ENCODE measurements around the gene BMERB1. TPM values are rescaled to one million over a fixed set of nuclear protein-coding genes. Genes with fewer than 3 reads are reported as not detected.

Gene BMERB1
- total and polyA plus RNA-seq, 9 of the 15 experiments (the other 6 are each of a cell fraction or from before 2014, with no cell fraction given) = 0.29 to 2.9 (median 0.94) TPM

DNA sequence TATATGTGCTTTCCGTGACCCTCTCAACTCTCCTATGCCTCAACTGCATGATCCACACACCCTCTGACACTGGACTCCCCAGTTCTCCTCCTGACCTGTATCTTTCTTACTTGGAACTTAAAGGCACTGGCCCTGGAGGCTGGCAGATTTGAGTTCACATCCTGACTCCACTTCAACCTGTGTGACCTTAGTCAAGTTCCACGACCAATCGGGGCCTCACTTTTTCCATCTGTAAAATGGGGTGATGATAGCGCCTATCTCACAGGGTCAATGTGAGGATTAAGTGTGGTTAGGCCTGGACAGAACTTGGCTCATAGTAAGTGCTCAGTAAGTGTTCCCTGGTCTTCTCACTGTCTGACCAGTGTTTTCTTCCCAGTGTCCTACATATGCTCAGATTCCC, 183.5 kb downstream of the BMERB1 start (continued):
- TF ChIP-seq, protein P1, sequence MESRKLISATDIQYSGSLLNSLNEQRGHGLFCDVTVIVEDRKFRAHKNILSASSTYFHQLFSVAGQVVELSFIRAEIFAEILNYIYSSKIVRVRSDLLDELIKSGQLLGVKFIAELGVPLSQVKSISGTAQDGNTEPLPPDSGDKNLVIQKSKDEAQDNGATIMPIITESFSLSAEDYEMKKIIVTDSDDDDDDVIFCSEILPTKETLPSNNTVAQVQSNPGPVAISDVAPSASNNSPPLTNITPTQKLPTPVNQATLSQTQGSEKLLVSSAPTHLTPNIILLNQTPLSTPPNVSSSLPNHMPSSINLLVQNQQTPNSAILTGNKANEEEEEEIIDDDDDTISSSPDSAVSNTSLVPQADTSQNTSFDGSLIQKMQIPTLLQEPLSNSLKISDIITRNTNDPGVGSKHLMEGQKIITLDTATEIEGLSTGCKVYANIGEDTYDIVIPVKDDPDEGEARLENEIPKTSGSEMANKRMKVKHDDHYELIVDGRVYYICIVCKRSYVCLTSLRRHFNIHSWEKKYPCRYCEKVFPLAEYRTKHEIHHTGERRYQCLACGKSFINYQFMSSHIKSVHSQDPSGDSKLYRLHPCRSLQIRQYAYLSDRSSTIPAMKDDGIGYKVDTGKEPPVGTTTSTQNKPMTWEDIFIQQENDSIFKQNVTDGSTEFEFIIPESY (CRISPR knock-in tag; IDR thresholded peaks at IDR 0.05) = peak; percentile 97
- TF ChIP-seq, protein P2, sequence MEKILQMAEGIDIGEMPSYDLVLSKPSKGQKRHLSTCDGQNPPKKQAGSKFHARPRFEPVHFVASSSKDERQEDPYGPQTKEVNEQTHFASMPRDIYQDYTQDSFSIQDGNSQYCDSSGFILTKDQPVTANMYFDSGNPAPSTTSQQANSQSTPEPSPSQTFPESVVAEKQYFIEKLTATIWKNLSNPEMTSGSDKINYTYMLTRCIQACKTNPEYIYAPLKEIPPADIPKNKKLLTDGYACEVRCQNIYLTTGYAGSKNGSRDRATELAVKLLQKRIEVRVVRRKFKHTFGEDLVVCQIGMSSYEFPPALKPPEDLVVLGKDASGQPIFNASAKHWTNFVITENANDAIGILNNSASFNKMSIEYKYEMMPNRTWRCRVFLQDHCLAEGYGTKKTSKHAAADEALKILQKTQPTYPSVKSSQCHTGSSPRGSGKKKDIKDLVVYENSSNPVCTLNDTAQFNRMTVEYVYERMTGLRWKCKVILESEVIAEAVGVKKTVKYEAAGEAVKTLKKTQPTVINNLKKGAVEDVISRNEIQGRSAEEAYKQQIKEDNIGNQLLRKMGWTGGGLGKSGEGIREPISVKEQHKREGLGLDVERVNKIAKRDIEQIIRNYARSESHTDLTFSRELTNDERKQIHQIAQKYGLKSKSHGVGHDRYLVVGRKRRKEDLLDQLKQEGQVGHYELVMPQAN (IDR thresholded peaks at IDR 0.05; ENCODE audit: borderline replicate concordance) = no peak
- TF ChIP-seq YY1 (IDR thresholded peaks at IDR 0.05; ENCODE audit: borderline replicate concordance in 1 of 3, control insufficient read depth in 1 of 3, extremely low read depth in 1 of 3, insufficient read depth in 3 of 3, insufficient read length in 1 of 3, insufficient replicate concordance in 2 of 3, low read depth in 1 of 3, low read length in 2 of 3) = no peak
- no peak for TF ChIP-seq NR2C2 (CRISPR knock-in tag; IDR thresholded peaks at IDR 0.05)
- TF ChIP-seq NR2C2 (tag; IDR thresholded peaks at IDR 0.05) = no peak
- TF ChIP-seq ZNF239 (CRISPR knock-in tag; IDR thresholded peaks at IDR 0.05) = no peak
- TF ChIP-seq HMG20A (CRISPR knock-in tag; conservative IDR thresholded peaks at IDR 0.05) = no peak
- no peak for TF ChIP-seq ZBTB1 (CRISPR knock-in tag; IDR thresholded peaks at IDR 0.05; ENCODE audit: borderline replicate concordance, low read depth)
- TF ChIP-seq SMARCA5 (IDR thresholded peaks at IDR 0.05) = 0 out of 2 replicates have a peak, but pooled peaks have one; percentile 29
- TF ChIP-seq, protein P3, sequence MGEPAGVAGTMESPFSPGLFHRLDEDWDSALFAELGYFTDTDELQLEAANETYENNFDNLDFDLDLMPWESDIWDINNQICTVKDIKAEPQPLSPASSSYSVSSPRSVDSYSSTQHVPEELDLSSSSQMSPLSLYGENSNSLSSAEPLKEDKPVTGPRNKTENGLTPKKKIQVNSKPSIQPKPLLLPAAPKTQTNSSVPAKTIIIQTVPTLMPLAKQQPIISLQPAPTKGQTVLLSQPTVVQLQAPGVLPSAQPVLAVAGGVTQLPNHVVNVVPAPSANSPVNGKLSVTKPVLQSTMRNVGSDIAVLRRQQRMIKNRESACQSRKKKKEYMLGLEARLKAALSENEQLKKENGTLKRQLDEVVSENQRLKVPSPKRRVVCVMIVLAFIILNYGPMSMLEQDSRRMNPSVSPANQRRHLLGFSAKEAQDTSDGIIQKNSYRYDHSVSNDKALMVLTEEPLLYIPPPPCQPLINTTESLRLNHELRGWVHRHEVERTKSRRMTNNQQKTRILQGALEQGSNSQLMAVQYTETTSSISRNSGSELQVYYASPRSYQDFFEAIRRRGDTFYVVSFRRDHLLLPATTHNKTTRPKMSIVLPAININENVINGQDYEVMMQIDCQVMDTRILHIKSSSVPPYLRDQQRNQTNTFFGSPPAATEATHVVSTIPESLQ (CRISPR knock-in tag; IDR thresholded peaks at IDR 0.05) = no peak
- peak in 1 of 2 experiments; percentile 23; a peak in 2 of 4 replicates for TF ChIP-seq KDM1A (IDR thresholded peaks at IDR 0.05)

All from K562 (cell line).